HepG2 (cell line): ENCODE data around the gene CCDC126. TPM values are rescaled to one million over a fixed set of nuclear protein-coding genes. Genes with fewer than 3 reads are reported as not detected.

Source experiments
- ATM ChIP-seq: fragments of 450-650 bp; IDR thresholded peaks from 2 replicates; pipeline ENCODE4 v1.7.1; 2017; ENCODE audit warnings: mild to moderate bottlenecking, borderline replicate concordance
- BRD4 ChIP-seq: sonication (generic); formaldehyde crosslinking; IDR thresholded peaks from 2 replicates; pipeline ENCODE4 v1.4.0; 2020; ENCODE audit warnings: missing genetic modification reagents
- CBFB ChIP-seq: sonication (generic); formaldehyde crosslinking; IDR thresholded peaks from 2 replicates; pipeline ENCODE4 v1.4.0; 2020; ENCODE audit warnings: missing genetic modification reagents
- FOXJ3 ChIP-seq: sonication (generic); formaldehyde crosslinking; IDR thresholded peaks from 2 replicates; pipeline ENCODE4 v1.4.0; 2020; ENCODE audit warnings: missing genetic modification reagents, mild to moderate bottlenecking, borderline replicate concordance
- KAT7 ChIP-seq: IDR thresholded peaks from 2 replicates; pipeline ENCODE4 v1.6.1; 2018; ENCODE audit warnings: borderline replicate concordance, missing compliant biosample characterization
- SALL1 ChIP-seq: sonication (generic); formaldehyde crosslinking; IDR thresholded peaks from 2 replicates; pipeline ENCODE4 v1.8.0; 2022; ENCODE audit warnings: mild to moderate bottlenecking, missing genetic modification reagents
- ZNF326 ChIP-seq: sonication (generic); formaldehyde crosslinking; IDR thresholded peaks from 2 replicates; pipeline ENCODE4 v1.4.0; 2020; ENCODE audit warnings: missing genetic modification reagents, borderline replicate concordance
- ZNF546 ChIP-seq: sonication (generic); formaldehyde crosslinking; conservative IDR thresholded peaks from 2 replicates; pipeline ENCODE4 v1.8.1; 2023; ENCODE audit warnings: mild to moderate bottlenecking, missing genetic modification reagents
- ZNF569 ChIP-seq: sonication (generic); formaldehyde crosslinking; IDR thresholded peaks from 2 replicates; pipeline ENCODE4 v1.5.0; 2020; ENCODE audit warnings: mild to moderate bottlenecking, missing genetic modification reagents, moderate library complexity, borderline replicate concordance
- ZNF768 ChIP-seq: sonication (generic); formaldehyde crosslinking; IDR thresholded peaks from 2 replicates; pipeline ENCODE4 v1.4.0; 2020; ENCODE audit warnings: missing genetic modification reagents
- polyA plus RNA-seq, 8 experiments: library from polyadenylated mRNA; depleted of rRNA in 3 of 8; stranded (reverse) in 7 of 8; unstranded in 1 of 8; fragments of >200 nt; fragmentation: Illumina TruSeq in 4 of 8; extraction: Trizol in 4 of 8; gene quantifications; 2 replicates each; pipeline versions ENCODE4 v1.2.1 to v1.2.3, GENCODE V29; 2011 to 2016; ENCODE audit warnings: low read depth in 4 of 8, missing spikeins in 1 of 8, mixed read lengths in 1 of 8; ENCODE audit not compliant: insufficient read depth in 1 of 8
- total RNA-seq, 5 experiments: library from RNA; depleted of rRNA; stranded (reverse); fragments of >200 nt; fragmentation: Illumina TruSeq; extraction: Trizol; gene quantifications; 2 replicates each; pipeline ENCODE4 v1.2.3, GENCODE V29; 2016; ENCODE audit warnings: low read depth in 1 of 5
- TF ChIP-seq, protein P1 (sequence below): sonication (generic); formaldehyde crosslinking; IDR thresholded peaks from 2 replicates; pipeline ENCODE4 v1.4.0; 2020; ENCODE audit warnings: low read depth, mild to moderate bottlenecking, missing genetic modification reagents
- TF ChIP-seq, protein P2 (sequence below): sonication (generic); formaldehyde crosslinking; IDR thresholded peaks from 2 replicates; pipeline ENCODE4 v1.4.0; 2020; ENCODE audit warnings: mild to moderate bottlenecking, missing genetic modification reagents
- TF ChIP-seq, protein P3 (sequence below): sonication (generic); formaldehyde crosslinking; IDR thresholded peaks from 2 replicates; pipeline ENCODE4 v1.4.0; 2020; ENCODE audit warnings: missing genetic modification reagents, low read depth, mild to moderate bottlenecking, borderline replicate concordance
- TF ChIP-seq, protein P4 (sequence below): sonication (generic); formaldehyde crosslinking; IDR thresholded peaks from 2 replicates; pipeline ENCODE4 v1.4.0; 2020; ENCODE audit warnings: missing genetic modification reagents
- TF ChIP-seq, protein P5 (sequence below): sonication (generic); formaldehyde crosslinking; IDR thresholded peaks from 2 replicates; pipeline ENCODE4 v1.4.0; 2020; ENCODE audit warnings: low read depth, mild to moderate bottlenecking, missing genetic modification reagents
- TF ChIP-seq, protein P6 (sequence below): sonication (generic); formaldehyde crosslinking; IDR thresholded peaks from 2 replicates; pipeline ENCODE4 v1.5.0; 2020; ENCODE audit warnings: mild to moderate bottlenecking, missing genetic modification reagents, borderline replicate concordance

Gene CCDC126
- total and polyA plus RNA-seq, 2 of the 13 experiments (the other 11 are each of a cell fraction or from before 2014, with no cell fraction given): 3.5 to 9.3 TPM

DNA sequence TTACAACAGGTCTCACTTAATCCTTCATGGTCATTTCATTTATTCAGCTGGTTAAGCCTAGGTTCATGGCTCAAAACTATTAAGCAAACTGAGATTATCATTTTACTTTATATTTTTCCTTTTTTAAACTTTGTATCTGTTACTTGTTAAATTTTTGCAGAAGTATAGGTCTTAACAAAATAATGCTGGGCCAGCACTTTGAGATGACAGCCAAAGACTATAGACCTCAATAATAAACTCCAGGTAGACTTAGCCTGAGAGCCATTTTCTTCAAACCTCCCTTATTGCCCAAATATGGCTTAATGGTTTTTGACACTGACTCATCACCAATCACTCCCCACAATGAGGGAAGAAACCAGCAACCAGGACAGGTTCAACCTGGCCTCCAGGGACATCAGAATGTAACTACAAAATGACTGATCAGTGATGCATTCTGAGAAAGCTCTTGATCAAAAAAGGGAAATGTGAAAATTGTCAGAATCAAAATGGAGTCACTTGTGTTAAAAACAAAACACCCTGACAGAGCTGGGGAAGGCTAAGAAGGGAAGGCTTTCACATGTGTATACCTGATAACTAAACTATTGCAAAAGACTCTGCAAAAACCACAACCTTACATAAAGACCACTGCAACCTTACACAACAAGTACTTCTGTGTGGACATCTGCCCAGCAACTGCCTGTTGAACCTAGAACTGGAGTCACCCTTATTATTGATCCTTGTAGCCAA is 2.1 kb upstream of the CCDC126 start (continued):
- TF ChIP-seq BRD4 (CRISPR knock-in tag) (no peak), ATM (peak; percentile 93; the same call in 1 of the 2 replicates), ZNF569 (CRISPR knock-in tag) (no peak), SALL1 (no peak), ZNF546 (CRISPR knock-in tag) (no peak), ZNF768 (no peak), KAT7 (CRISPR knock-in tag) (no peak), ZNF326 (CRISPR knock-in tag) (no peak), FOXJ3 (CRISPR knock-in tag) (peak; percentile 32; the same call in 1 of the 2 replicates), CBFB (CRISPR knock-in tag) (peak; percentile 51; the same call in 1 of the 2 replicates)
- TF ChIP-seq, protein P1, sequence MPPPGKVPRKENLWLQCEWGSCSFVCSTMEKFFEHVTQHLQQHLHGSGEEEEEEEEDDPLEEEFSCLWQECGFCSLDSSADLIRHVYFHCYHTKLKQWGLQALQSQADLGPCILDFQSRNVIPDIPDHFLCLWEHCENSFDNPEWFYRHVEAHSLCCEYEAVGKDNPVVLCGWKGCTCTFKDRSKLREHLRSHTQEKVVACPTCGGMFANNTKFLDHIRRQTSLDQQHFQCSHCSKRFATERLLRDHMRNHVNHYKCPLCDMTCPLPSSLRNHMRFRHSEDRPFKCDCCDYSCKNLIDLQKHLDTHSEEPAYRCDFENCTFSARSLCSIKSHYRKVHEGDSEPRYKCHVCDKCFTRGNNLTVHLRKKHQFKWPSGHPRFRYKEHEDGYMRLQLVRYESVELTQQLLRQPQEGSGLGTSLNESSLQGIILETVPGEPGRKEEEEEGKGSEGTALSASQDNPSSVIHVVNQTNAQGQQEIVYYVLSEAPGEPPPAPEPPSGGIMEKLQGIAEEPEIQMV (CRISPR knock-in tag): no peak
- TF ChIP-seq, protein P2, sequence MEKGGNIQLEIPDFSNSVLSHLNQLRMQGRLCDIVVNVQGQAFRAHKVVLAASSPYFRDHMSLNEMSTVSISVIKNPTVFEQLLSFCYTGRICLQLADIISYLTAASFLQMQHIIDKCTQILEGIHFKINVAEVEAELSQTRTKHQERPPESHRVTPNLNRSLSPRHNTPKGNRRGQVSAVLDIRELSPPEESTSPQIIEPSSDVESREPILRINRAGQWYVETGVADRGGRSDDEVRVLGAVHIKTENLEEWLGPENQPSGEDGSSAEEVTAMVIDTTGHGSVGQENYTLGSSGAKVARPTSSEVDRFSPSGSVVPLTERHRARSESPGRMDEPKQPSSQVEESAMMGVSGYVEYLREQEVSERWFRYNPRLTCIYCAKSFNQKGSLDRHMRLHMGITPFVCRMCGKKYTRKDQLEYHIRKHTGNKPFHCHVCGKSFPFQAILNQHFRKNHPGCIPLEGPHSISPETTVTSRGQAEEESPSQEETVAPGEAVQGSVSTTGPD (CRISPR knock-in tag): no peak
- TF ChIP-seq, protein P3, sequence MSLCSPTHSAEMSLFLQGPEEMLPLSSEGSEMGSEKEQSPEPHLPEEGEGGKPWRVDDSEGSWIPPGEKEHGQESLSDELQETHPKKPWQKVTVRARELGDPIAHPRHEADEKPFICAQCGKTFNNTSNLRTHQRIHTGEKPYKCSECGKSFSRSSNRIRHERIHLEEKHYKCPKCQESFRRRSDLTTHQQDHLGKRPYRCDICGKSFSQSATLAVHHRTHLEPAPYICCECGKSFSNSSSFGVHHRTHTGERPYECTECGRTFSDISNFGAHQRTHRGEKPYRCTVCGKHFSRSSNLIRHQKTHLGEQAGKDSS (CRISPR knock-in tag): no peak
- TF ChIP-seq, protein P4, sequence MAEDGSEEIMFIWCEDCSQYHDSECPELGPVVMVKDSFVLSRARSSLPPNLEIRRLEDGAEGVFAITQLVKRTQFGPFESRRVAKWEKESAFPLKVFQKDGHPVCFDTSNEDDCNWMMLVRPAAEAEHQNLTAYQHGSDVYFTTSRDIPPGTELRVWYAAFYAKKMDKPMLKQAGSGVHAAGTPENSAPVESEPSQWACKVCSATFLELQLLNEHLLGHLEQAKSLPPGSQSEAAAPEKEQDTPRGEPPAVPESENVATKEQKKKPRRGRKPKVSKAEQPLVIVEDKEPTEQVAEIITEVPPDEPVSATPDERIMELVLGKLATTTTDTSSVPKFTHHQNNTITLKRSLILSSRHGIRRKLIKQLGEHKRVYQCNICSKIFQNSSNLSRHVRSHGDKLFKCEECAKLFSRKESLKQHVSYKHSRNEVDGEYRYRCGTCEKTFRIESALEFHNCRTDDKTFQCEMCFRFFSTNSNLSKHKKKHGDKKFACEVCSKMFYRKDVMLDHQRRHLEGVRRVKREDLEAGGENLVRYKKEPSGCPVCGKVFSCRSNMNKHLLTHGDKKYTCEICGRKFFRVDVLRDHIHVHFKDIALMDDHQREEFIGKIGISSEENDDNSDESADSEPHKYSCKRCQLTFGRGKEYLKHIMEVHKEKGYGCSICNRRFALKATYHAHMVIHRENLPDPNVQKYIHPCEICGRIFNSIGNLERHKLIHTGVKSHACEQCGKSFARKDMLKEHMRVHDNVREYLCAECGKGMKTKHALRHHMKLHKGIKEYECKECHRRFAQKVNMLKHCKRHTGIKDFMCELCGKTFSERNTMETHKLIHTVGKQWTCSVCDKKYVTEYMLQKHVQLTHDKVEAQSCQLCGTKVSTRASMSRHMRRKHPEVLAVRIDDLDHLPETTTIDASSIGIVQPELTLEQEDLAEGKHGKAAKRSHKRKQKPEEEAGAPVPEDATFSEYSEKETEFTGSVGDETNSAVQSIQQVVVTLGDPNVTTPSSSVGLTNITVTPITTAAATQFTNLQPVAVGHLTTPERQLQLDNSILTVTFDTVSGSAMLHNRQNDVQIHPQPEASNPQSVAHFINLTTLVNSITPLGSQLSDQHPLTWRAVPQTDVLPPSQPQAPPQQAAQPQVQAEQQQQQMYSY (CRISPR knock-in tag): no peak
- TF ChIP-seq, protein P5, sequence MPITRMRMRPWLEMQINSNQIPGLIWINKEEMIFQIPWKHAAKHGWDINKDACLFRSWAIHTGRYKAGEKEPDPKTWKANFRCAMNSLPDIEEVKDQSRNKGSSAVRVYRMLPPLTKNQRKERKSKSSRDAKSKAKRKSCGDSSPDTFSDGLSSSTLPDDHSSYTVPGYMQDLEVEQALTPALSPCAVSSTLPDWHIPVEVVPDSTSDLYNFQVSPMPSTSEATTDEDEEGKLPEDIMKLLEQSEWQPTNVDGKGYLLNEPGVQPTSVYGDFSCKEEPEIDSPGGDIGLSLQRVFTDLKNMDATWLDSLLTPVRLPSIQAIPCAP (CRISPR knock-in tag): no peak
- TF ChIP-seq, protein P6, sequence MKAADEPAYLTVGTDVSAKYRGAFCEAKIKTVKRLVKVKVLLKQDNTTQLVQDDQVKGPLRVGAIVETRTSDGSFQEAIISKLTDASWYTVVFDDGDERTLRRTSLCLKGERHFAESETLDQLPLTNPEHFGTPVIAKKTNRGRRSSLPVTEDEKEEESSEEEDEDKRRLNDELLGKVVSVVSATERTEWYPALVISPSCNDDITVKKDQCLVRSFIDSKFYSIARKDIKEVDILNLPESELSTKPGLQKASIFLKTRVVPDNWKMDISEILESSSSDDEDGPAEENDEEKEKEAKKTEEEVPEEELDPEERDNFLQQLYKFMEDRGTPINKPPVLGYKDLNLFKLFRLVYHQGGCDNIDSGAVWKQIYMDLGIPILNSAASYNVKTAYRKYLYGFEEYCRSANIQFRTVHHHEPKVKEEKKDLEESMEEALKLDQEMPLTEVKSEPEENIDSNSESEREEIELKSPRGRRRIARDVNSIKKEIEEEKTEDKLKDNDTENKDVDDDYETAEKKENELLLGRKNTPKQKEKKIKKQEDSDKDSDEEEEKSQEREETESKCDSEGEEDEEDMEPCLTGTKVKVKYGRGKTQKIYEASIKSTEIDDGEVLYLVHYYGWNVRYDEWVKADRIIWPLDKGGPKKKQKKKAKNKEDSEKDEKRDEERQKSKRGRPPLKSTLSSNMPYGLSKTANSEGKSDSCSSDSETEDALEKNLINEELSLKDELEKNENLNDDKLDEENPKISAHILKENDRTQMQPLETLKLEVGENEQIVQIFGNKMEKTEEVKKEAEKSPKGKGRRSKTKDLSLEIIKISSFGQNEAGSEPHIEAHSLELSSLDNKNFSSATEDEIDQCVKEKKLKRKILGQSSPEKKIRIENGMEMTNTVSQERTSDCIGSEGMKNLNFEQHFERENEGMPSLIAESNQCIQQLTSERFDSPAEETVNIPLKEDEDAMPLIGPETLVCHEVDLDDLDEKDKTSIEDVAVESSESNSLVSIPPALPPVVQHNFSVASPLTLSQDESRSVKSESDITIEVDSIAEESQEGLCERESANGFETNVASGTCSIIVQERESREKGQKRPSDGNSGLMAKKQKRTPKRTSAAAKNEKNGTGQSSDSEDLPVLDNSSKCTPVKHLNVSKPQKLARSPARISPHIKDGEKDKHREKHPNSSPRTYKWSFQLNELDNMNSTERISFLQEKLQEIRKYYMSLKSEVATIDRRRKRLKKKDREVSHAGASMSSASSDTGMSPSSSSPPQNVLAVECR: no peak
